Measurements from ENCODE around the gene CENPX. TPM values are rescaled to one million over a fixed set of nuclear protein-coding genes. Genes with fewer than 3 reads are reported as not detected.

CENPX gene
- total and polyA plus RNA-seq, 2 of the 13 experiments (the other 11 are each of a cell fraction or from before 2014, with no cell fraction given) = 92.7 to 170 TPM

DNA sequence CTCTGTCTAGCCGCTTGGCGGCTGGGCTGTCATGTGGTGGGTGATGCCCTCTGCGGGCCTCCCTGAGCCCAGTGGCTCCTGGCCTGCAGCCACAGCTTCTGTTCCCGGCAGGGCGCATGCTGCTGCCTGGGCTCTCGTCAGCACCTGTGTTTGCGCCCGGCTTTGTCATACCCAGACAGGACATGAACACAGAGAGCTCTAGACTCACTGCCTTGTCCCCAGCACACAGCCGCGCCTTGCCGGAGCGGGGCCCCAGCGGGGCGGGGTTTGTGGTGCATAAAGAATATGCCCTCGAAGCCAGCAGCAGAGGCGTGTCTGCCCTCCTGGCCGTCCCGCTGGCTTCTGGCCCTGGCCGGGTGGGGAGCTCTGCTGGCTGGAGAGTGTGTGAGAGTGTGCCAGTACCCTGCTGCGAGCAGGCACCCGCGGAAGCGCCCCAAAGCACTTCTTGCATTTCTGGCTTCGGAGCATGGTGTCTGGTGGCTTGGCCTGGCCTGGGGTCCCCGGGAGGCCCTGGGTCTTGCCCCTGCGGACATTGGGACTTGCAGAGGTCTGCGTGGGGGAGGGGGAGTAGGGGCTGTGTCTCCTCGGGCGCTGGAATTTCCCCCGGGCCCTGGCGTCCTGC is 30.9 kb downstream of the CENPX start (continued):
- TF ChIP-seq ZNF562 (CRISPR knock-in tag; IDR thresholded peaks at IDR 0.05; ENCODE audit: borderline replicate concordance) (no peak; the same call in 1 of the 2 replicates), MIER3 (CRISPR knock-in tag; IDR thresholded peaks at IDR 0.05; ENCODE audit: borderline replicate concordance) (peak; percentile 98), EP300 (IDR thresholded peaks at IDR 0.05; ENCODE audit: low read depth in 2 of 2, low read length in 2 of 2) (peak; percentile 3 to 66; a peak in 3 of 4 replicates), EP300 (CRISPR knock-in tag; IDR thresholded peaks at IDR 0.05; ENCODE audit: borderline replicate concordance) (peak; percentile 70), POGZ (CRISPR knock-in tag; IDR thresholded peaks at IDR 0.05) (no peak), ZNF83 (CRISPR knock-in tag; IDR thresholded peaks at IDR 0.05; ENCODE audit: borderline replicate concordance) (peak; percentile 13), ZSCAN9 (CRISPR knock-in tag; IDR thresholded peaks at IDR 0.05; ENCODE audit: borderline replicate concordance) (peak; percentile 84)
- TF ChIP-seq, protein P1, sequence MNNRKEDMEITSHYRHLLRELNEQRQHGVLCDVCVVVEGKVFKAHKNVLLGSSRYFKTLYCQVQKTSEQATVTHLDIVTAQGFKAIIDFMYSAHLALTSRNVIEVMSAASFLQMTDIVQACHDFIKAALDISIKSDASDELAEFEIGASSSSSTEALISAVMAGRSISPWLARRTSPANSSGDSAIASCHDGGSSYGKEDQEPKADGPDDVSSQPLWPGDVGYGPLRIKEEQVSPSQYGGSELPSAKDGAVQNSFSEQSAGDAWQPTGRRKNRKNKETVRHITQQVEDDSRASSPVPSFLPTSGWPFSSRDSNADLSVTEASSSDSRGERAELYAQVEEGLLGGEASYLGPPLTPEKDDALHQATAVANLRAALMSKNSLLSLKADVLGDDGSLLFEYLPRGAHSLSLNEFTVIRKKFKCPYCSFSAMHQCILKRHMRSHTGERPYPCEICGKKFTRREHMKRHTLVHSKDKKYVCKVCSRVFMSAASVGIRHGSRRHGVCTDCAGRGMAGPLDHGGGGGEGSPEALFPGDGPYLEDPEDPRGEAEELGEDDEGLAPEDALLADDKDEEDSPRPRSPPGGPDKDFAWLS (CRISPR knock-in tag; IDR thresholded peaks at IDR 0.05; ENCODE audit: borderline replicate concordance) = no peak; the same call in 1 of the 2 replicates
- TF ChIP-seq, protein P2, sequence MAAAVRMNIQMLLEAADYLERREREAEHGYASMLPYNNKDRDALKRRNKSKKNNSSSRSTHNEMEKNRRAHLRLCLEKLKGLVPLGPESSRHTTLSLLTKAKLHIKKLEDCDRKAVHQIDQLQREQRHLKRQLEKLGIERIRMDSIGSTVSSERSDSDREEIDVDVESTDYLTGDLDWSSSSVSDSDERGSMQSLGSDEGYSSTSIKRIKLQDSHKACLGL (CRISPR knock-in tag; IDR thresholded peaks at IDR 0.05) = peak; percentile 90
- TF ChIP-seq, protein P3, sequence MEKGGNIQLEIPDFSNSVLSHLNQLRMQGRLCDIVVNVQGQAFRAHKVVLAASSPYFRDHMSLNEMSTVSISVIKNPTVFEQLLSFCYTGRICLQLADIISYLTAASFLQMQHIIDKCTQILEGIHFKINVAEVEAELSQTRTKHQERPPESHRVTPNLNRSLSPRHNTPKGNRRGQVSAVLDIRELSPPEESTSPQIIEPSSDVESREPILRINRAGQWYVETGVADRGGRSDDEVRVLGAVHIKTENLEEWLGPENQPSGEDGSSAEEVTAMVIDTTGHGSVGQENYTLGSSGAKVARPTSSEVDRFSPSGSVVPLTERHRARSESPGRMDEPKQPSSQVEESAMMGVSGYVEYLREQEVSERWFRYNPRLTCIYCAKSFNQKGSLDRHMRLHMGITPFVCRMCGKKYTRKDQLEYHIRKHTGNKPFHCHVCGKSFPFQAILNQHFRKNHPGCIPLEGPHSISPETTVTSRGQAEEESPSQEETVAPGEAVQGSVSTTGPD (CRISPR knock-in tag; IDR thresholded peaks at IDR 0.05) = peak; percentile 93
- TF ChIP-seq, protein P4, sequence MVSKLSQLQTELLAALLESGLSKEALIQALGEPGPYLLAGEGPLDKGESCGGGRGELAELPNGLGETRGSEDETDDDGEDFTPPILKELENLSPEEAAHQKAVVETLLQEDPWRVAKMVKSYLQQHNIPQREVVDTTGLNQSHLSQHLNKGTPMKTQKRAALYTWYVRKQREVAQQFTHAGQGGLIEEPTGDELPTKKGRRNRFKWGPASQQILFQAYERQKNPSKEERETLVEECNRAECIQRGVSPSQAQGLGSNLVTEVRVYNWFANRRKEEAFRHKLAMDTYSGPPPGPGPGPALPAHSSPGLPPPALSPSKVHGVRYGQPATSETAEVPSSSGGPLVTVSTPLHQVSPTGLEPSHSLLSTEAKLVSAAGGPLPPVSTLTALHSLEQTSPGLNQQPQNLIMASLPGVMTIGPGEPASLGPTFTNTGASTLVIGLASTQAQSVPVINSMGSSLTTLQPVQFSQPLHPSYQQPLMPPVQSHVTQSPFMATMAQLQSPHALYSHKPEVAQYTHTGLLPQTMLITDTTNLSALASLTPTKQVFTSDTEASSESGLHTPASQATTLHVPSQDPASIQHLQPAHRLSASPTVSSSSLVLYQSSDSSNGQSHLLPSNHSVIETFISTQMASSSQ (IDR thresholded peaks at IDR 0.05; ENCODE audit: low read depth) = no peak
- TF ChIP-seq, protein P4 (CRISPR knock-in tag; IDR thresholded peaks at IDR 0.05; ENCODE audit: borderline replicate concordance) = peak; percentile 77
- TF ChIP-seq, protein P5, sequence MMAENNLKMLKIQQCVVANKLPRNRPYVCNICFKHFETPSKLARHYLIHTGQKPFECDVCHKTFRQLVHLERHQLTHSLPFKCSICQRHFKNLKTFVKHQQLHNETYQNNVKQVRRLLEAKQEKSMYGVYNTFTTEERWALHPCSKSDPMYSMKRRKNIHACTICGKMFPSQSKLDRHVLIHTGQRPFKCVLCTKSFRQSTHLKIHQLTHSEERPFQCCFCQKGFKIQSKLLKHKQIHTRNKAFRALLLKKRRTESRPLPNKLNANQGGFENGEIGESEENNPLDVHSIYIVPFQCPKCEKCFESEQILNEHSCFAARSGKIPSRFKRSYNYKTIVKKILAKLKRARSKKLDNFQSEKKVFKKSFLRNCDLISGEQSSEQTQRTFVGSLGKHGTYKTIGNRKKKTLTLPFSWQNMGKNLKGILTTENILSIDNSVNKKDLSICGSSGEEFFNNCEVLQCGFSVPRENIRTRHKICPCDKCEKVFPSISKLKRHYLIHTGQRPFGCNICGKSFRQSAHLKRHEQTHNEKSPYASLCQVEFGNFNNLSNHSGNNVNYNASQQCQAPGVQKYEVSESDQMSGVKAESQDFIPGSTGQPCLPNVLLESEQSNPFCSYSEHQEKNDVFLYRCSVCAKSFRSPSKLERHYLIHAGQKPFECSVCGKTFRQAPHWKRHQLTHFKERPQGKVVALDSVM (CRISPR knock-in tag; IDR thresholded peaks at IDR 0.05) = peak; percentile 77
- TF ChIP-seq, protein P6, sequence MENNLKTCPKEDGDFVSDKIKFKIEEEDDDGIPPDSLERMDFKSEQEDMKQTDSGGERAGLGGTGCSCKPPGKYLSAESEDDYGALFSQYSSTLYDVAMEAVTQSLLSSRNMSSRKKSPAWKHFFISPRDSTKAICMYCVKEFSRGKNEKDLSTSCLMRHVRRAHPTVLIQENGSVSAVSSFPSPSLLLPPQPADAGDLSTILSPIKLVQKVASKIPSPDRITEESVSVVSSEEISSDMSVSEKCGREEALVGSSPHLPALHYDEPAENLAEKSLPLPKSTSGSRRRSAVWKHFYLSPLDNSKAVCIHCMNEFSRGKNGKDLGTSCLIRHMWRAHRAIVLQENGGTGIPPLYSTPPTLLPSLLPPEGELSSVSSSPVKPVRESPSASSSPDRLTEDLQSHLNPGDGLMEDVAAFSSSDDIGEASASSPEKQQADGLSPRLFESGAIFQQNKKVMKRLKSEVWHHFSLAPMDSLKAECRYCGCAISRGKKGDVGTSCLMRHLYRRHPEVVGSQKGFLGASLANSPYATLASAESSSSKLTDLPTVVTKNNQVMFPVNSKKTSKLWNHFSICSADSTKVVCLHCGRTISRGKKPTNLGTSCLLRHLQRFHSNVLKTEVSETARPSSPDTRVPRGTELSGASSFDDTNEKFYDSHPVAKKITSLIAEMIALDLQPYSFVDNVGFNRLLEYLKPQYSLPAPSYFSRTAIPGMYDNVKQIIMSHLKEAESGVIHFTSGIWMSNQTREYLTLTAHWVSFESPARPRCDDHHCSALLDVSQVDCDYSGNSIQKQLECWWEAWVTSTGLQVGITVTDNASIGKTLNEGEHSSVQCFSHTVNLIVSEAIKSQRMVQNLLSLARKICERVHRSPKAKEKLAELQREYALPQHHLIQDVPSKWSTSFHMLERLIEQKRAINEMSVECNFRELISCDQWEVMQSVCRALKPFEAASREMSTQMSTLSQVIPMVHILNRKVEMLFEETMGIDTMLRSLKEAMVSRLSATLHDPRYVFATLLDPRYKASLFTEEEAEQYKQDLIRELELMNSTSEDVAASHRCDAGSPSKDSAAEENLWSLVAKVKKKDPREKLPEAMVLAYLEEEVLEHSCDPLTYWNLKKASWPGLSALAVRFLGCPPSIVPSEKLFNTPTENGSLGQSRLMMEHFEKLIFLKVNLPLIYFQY (CRISPR knock-in tag; IDR thresholded peaks at IDR 0.05; ENCODE audit: borderline replicate concordance) = peak; percentile 77

All from HepG2 (cell line).